CD4-positive, alpha-beta T cell treated with Interleukin-21 for 1 hour (primary cell): ENCODE results near the gene CEMP1.
"Not testable (repeated sequence)": the region's sequence is repeated elsewhere in the genome, so short reads cannot be mapped to it uniquely, and the experiment has no call there.

Source experiments
- DNase-seq: peaks from one replicate; pipeline ENCODE4 v3.0.0-alpha.2; 2020

Gene CEMP1, protein sequence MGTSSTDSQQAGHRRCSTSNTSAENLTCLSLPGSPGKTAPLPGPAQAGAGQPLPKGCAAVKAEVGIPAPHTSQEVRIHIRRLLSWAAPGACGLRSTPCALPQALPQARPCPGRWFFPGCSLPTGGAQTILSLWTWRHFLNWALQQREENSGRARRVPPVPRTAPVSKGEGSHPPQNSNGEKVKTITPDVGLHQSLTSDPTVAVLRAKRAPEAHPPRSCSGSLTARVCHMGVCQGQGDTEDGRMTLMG

DNA sequence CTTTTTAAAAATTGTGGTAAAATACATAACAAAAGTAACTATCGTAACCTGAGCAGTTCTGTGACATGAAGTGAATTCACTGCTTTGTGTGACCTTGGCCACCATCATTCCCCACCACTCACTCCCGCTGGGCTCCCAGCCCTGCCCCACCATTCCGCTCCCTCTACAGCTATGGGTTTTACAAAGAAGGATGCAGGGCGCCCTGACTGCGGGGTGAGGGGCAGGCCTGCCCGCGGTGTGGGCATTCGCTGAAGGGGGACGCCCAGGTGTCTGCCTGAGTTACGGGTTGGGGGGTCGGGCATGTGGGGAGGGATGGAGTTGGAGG lies at the start of gene CEMP1:
Gene CEMP1 (minus strand): TSS at position 38 of the 325 bp plus-strand sequence. CDS start 335 bp downstream, outside the sequence.
- DNase-seq, result no peak

DNA sequence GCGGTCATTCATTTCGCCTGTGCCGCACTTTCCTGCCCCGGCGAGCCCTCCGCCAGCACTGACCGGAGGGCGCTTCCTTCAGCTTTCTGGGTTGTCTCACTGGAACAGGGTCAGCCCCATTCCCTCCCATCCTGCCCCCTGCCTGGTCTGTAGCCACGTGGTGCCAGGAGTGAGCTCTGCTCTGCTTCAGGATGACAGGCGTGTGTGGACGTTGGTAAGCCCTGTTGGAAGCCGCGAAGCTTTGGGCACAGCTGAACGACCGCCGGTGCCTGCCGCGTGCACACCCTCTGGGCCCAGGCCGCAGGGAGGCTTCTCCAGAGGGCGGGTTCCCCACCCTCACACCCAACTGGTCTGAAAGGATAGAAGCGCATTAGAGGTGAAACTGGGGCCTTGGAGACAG lies 49.6 kb upstream of the CEMP1 start:
- not testable (repeated sequence) for DNase-seq

DNA sequence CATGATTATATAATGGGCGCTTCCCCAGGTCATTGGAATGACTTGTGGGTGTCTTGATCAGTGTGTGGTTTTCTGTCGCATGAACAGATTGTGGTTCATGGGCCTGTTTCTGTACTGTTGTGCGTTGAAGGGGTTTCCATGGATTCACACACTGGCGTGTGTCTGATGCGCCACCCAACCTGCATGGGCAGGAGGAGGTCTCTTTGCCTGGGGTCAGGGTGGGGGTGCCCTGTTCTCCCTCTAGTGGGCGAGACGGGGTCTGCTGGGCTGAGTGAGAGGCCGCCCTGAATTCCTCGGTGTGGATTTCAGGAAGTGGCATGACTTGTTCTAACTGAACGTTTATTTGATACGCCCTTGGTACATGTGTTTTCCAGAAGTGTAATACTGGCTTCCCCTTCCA lies 48.9 kb upstream of the CEMP1 start:
- DNase-seq, result not testable (repeated sequence)

DNA sequence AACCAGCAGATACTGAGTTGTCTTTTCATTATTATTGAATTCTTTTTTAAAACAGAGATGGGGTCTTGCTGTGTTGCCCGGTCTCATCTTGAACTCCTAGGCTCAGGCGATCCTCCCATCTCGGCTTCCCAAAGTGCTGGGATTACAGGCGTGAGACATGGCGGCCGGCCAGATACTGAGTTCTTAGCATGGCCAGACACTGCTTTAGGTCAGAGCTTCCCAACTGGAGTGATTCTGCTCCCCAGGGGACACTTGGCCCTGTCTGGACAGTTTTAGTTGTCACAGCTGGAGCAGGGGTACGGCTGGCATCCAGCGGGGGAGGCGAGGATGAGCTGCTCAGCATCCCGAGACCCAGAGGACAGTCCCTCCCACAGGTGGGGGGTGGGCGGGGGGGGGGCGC lies 47.7 kb upstream of the CEMP1 start:
- DNase-seq, result not testable (repeated sequence)

DNA sequence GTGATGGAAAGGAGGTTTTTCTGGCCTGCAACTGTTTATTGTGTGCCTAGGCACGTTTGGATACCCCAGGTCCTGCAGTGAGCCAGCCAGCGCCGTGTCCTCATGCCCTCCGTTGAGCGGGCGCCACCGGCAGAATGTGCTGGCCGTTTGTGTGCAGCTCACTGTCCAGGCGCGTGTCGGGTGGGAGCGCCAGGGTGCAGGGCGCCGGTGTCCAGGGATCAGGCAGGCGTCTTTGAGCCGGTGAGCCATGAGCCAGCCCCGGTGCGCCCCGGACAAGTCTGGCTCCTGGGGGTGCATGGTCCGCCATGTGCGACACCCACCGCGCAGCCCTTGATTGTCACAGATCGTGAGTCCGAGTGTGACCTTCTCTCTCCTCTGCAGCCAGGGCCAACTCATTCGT lies 45.8 kb upstream of the CEMP1 start:
- not testable (repeated sequence) for DNase-seq

DNA sequence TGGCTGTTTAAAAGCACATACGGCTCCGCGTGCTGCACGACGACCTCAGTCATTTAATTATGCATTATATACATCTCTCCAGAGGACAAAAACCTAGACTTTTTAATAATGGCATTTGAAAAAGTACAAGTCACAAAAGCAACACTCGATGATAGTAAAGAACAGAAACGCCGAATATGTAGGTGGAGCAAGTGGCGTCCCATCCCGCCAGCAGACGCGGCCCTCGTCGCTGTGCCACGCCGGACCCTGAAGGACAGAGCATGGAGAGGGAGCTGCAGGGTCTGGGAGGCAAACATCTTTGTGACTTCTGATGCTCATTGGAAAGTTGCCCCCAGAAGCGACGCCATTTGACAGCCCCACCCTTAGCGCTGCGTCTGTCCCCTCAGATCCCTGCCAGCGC lies 44.6 kb upstream of the CEMP1 start:
- DNase-seq, result not testable (repeated sequence)

DNA sequence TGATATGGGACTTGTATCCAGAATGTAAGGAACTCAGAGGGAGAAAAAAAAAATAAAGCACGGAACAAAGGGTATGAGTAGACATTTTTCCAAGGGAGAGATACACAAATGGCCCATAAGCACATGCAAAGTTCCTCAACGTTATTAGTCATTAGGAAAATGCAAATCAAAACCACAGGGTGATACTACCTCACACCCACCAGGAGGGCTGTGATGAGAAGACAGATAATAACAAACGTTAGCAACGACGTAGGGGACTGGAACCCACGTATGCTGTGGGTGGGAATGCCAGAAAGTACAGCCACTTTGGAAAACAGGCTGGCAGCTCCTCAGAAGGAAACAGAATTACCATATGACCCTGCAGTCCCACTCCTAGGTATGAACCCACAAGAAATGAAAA lies 41.5 kb upstream of the CEMP1 start:
- not testable (repeated sequence) for DNase-seq

DNA sequence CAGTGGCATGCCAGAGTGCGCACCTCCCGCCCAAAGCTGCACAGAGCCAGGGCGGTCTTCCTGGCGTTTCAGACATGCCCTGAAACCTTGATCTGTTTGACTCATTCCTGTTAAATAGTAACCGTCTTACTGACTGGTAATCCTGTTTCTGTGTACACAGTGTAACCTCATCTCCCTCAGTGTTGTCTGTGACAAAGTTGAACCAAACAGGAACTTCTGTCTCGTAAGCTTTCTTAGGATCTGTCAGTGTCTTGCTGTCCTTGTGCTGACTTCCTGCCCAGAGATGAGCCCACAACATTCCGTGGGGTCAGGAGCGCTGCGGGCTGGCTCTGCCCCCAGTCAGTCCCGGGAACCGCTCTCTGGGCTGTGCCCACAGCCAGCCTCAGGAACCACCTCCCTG lies 37.4 kb upstream of the CEMP1 start:
- DNase-seq, result not testable (repeated sequence)

DNA sequence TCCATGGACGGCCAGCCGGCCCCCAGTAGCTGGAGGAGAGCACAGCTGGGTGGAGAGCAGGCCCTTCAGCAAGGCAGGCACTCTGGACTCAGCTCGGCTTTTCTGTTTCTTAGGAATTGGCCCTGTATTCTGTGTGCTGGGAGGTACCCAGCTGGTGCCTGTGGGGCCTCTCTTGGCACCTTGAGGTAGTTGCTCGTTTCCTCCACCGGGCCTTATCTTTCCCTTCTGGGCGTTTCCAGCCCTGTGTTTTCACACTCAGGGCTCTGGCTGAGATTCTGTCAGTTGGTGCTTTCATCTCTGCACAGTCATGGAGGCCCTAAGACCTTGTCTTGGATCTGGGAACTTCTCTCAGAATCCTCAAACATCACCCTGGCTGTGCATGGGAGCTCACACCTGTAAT lies 36.3 kb upstream of the CEMP1 start:
- DNase-seq, result not testable (repeated sequence)

DNA sequence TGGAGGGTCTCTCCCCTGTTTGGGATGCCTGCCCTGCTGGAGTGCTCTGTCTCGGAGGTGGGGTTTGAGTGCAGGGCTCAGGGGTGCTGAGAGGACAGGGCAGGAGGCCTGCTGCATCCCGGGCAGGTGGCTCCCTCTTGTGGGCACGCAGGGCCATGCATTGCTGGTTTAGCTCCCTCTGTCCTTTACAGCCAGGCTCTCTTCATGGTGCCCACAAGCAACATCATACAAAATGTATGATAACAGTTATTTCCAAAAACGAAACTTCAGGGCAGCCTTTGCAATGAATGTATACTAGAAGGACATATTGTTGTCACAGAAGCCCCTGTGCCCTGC lies 29.6 kb upstream of the CEMP1 start:
- DNase-seq, result peak; percentile 74

DNA sequence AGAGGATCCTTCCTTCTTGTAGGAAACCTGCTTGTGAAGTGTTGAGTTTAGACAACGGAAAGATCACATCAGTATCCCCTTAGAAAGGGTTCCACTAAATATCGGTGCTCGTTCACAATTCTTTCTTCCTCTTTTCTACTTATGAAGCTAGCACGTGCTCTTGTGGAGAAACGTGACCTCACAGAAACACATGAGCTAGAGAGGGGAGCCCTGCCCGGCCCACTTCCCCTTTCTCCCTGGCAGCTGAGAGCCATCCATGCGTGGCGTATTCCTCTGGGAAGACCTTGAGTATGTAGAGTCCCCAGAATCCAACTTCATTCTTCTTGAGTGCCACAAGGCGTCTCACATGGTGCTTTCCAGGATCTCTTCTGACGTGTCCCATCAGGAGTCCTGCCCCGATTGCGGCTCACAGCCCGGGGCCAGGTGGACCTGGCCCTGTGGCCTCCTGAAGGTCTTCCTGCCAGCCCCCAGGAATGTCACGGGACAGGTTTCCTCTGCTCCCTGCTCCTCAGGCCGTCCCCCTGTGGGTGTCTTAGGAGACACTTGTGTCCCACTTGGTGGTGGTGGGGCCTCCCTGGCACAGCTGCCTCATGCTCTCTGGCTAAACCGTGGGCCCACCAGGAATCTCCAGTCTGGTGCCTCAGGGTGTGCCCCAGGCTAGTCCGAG lies 29.1 kb upstream of the CEMP1 start:
- DNase-seq, result not testable (repeated sequence)

DNA sequence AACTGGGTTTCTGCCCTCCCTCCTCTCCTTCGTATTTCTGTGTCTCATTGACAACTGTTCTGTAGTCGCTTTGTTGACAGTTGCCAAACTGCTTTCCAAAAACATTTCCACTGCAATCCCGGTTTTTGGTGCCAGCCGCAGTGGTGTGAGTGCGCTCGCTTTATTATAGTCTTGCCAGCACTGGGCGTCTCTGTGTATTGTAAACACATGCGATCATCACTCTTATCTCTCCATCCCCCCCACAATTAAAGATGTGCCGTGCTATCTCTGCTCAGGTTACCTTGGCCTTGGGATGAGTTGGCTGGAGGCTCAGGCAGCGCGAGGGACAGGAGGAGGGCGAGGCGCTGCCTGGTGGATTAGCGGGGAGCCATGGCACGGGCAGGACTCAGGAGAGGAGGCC lies 25.9 kb upstream of the CEMP1 start:
- not testable (repeated sequence) for DNase-seq

DNA sequence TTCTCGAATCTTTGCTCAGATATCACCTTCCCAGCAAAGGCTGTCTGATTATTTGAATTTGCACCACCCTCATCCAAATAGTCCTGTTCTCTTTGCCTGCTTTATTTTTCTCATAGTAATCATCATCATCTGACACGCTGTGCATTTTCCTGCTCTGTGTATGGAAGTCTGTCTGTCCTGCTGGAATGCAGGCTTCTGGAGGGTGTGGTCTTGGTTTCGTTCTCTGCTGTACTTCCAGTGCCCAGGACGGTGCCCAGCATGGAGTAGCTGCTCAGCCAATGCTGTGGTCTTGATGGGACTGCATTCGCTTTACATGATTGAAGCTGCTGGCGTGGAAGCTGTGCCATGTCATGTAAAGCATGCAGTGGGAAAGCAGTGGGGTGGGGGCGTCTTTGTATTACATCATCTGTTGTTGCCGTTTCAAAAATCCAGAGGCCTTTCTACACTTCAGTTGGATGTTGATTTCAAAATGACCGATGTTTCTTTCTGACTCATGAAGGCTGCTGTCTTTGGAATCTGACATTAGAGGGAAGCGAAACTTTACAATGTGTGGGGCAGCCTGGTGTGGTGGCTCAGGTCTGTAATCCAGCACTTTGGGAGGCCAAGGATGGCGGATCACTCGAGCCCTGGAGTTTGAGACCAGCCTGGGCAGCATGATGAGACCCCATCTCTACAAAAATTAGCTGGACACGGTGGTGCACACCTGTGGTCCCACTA lies 23.7 kb upstream of the CEMP1 start:
- not testable (repeated sequence) for DNase-seq

DNA sequence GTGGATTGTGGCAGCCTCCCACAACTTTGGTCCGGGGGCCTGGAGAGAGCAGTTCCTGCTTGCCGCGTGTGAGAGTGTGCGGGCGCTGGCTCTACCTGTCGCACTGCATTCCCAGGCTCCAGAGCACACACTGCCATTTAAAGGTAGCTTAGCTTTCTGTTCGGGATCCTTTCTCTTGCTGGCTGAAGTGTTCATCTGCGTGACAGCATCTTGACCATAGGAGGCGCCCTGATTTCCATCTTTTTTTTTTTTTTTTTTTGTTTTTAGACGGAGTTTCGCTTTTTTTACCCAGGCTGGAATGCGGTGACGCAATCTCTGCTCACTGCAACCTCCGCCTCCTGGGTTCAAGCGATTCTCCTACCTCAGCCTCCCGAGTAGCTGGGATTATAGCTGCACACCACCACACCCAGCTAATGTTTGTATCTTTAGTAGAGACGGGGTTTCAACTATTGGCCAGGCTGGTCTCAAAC lies 20.2 kb upstream of the CEMP1 start:
- not testable (repeated sequence) for DNase-seq

DNA sequence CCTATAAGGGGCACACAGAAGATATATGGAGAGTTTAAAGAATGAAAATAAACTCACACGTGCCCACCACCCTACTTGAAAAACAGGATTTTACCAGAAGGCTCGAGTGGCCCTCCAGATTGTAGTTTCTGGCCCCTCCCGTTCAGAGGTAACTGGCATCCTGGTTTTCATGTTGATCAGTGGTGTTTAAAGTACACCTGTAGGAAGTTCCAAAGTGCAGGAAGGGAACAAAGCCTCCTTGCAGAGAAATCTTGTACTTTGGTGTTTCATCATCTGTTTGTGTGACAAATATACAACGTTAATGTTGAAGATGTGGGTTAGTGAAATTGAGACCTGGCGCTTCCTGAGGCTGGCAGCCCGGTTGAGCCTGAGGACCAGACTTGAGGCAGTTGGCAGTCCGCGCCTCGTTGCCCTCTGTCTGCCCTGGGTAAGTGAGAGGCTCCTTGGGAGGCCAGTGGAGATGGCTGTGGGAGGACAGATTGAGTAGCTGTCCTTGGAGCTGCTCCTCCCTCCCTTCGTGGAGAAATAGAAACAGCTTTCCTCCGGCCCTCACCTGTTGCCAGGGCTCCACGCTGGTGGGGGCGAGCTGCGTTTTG lies 19.2 kb upstream of the CEMP1 start:
- not testable (repeated sequence) for DNase-seq

DNA sequence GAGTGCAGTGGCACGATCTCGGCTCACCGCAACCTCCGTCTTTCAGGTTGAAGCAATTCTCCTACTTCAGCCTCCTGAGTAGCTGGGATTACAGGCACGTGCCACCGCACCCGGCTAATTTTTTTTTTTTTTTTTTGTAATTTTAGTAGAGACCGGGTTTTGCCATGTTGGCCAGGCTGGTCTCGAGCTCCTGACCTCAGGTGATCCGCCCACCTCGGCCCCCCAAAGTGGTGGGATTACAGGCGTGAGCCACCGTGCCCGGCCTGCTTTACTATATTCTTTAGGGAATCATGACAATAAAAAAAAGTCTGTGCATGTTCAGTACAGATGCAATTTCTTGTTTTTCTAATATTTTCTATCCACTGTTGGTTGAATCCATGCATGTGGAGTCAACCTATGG lies 12.6 kb upstream of the CEMP1 start:
- DNase-seq, result not testable (repeated sequence)

DNA sequence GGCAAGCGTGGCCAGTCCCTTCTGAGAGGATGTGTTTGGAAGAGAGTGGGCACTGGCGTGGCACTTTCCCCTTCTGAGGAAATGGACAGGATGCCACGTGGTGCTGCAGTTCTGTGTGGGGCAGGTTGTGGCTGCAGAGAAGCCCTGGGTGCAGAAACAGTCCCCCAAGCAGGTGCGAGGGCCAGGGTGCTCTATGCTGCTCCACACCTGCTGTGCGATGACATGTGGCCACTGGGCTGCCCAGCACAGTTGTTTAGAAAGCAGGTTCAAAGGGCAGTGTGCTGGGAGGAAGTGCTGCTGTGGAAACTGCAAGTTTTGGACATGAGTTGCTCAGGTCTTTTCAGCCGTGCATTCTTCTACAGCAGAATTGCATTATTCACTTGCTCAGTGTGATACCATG lies 10.2 kb upstream of the CEMP1 start:
- DNase-seq, result not testable (repeated sequence)

DNA sequence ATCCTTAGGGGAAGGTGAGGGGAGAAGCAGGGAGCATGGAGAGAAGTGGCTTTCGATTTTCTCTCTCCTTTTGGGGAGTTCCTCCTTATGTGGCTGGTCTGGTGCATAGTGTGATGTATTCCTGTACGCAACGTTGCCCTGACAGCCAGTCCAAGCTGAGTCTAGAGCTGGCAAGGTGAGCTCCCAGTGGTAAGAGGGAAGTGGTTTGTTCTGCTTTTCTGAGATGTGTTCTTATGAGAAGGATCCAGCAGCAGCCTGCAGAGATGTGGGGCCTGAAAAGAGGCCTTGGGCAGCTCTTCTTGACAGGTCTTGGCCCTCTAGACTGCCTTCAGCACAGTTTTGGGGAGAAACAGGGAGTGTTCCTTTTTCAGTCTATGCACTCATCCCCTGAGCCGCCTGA lies 9.7 kb upstream of the CEMP1 start:
- not testable (repeated sequence) for DNase-seq

DNA sequence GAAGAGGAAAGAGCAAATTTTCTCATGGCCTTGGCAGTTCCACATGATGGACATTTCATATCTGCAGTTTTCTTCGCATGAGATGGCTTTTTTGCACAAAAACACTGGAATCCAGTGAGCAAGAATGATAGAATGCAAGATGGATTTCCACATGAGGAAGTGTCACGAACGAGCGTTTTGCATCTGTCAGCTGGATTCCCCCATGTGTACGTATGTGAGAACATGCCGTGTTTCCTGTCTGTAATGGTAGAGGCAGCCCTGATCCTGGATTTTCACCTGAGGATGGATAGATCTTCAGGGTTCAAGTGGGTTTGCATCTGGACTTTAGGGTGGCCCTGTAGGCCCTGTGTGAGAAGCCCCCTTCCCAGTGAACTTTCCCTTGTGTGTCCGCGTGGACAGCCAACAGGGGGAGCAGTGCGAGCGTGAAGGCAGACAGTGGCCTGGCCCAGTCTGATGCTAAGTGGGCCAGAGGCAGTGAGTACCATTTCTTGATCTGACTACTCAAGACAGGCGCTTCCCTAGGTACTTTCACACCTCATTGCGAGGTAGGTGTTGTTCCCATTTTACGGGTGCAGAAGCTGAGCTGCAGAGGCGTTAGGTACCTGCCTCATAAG lies 8.7 kb upstream of the CEMP1 start:
- DNase-seq, result peak; percentile 49

DNA sequence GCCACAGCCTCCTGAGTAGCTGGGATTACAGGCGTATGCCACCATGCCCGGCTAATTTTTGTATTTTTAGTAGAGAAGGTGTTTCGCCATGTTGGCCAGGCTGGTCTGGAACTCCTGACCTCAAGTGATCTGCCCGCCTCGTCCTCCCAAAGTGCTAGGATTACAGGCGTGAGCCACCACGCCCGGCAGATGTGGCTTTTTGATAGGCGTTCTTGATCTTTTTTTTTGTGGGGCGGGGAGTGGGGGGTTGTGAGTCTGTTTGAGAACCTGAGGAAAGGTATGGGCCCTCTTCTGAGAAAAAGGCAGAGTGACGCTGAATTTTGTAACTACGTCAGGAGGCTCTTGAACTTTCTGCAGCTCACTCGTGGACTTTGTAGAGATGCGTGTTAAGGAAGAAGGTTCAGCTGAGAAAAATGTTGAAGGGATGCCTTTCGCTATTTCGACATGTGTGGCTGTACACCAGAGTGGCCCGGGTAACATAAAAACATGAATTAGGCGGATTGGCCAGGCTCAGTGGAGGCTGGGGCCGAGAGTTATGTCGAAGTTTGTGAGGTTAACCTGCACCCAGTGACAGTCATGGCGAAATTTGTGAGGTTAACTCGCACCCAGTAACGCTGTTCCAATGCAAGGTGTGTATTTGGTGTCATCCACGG lies 8.1 kb upstream of the CEMP1 start:
- not testable (repeated sequence) for DNase-seq

DNA sequence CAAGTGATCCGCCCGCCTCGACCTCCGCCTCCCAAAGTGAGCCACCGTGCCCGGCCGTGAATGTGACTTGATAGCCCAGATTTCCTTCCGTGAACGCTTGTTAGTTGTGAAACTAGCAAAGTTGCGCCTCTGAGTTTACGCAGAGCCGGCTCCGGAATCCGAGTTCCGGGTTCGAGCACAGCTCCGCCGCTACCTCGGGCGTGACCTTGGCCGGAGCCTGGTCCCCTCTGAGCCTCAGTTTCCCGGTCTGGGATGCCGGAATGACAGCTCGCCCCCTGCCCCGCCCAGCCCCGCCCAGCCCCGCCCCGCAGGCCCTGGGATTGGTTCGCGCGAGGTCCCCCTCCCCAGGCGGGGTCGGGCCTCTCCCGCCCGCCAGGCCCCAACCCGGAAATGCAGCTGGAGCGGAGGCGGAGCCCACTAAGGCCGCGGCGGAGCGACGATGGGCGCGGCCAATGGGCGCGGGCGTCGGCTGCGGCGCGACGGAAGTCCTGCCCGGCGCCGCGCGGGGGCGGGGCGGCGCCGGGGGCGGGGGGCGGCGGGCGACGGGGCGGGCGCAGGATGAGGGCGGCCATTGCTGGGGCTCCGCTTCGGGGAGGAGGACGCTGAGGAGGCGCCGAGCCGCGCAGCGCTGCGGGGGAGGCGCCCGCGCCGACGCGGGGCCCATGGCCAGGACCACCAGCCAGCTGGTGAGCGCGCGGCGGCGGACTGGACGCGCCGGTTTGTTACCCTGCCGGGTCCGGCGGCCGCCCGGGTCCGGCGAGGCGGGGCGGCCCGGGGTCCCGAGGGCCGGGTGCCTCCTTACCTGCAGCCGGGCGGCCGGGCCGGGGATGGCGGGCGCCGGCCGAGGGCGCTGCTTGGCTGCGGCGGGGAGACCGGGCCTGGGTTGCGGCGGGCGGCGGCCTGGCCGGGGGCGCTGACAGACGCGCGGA lies 6.5 kb upstream of the CEMP1 start, which contains the start of gene PDPK1:
Gene PDPK1 (plus strand): TSS at position 571 of the 929 bp plus-strand sequence. CDS start 92 bp downstream, at position 663.
- DNase-seq, result peak; percentile 97
